GM20000 (cell line): ENCODE data around the gene UNC93B1.
A peak's percentile ranks its signal among the peaks of the same experiment; 100 is the strongest.

Experiments used
- DNase-seq: peaks from one replicate; pipeline ENCODE4 v3.0.0; 2012; ENCODE audit warnings: low spot score
- TF ChIP-seq, protein P1 (sequence below): IDR thresholded peaks from 2 replicates; pipeline ENCODE4 v1.5.1; 2012; ENCODE audit warnings: mild to moderate bottlenecking, control low read depth; ENCODE audit errors: extremely low read depth, missing control alignments

Gene UNC93B1

DNA sequence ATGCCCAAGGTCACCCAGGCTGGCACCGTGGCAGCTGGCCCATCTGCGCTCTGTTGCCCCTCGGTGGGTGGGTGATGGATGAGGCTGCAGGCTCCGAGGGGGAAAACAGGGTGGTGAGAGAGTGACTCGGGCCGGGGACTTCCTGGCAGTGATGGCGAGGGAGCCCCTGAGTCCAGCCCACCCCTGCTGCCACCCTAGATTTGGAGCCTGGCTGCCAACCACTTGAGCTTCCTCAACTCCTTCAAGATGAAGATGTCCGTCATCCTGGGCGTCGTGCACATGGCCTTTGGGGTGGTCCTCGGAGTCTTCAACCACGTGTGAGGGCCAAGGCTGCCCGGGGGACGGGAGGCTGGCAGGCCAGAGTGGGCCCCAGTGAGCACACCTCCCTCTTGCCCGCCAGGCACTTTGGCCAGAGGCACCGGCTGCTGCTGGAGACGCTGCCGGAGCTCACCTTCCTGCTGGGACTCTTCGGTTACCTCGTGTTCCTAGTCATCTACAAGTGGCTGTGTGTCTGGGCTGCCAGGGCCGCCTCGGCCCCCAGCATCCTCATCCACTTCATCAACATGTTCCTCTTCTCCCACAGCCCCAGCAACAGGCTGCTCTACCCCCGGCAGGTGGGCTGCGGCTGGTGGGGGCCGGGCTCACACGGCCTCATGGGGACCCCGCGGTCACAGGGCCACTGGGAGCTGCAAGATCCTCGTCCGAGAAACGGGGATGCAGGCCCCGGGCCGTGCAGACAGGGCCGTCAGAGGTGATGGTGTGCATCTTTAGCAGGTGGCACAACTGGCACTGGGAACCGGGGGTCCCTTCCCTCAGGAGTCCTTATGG lies 45.0 kb upstream of the UNC93B1 start:
- peak; percentile 36 for DNase-seq
- TF ChIP-seq, protein P1, sequence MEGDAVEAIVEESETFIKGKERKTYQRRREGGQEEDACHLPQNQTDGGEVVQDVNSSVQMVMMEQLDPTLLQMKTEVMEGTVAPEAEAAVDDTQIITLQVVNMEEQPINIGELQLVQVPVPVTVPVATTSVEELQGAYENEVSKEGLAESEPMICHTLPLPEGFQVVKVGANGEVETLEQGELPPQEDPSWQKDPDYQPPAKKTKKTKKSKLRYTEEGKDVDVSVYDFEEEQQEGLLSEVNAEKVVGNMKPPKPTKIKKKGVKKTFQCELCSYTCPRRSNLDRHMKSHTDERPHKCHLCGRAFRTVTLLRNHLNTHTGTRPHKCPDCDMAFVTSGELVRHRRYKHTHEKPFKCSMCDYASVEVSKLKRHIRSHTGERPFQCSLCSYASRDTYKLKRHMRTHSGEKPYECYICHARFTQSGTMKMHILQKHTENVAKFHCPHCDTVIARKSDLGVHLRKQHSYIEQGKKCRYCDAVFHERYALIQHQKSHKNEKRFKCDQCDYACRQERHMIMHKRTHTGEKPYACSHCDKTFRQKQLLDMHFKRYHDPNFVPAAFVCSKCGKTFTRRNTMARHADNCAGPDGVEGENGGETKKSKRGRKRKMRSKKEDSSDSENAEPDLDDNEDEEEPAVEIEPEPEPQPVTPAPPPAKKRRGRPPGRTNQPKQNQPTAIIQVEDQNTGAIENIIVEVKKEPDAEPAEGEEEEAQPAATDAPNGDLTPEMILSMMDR: no peak

DNA sequence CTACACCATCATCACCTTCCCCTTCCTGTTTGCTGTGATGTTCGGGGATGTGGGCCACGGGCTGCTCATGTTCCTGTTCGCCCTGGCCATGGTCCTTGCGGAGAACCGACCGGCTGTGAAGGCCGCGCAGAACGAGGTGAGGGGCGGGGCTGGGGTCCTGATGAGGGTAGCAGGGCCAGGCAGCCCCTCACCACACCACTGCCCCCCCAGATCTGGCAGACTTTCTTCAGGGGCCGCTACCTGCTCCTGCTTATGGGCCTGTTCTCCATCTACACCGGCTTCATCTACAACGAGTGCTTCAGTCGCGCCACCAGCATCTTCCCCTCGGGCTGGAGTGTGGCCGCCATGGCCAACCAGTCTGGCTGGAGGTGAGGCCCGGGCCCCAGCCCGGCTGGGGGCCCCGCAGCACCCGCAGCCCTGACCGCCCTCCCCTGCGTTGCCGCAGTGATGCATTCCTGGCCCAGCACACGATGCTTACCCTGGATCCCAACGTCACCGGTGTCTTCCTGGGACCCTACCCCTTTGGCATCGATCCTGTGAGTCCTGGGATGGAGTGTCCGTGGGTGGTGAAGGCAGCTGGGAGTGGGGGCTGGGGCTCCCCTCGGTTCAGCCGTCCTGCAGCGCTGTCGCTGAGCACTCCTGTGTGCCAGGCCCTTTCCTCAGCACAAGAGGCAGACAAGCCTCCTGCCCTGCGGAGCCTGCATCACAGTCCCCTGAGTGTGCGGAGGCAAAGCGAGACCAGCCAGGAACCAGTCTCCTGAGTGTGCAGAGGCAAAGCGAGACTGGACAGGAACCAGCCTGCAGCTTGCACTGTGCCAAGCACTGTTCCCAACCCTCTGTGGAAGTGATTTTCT lies 43.8 kb upstream of the UNC93B1 start:
- peak; percentile 32 for DNase-seq
- TF ChIP-seq, protein P1: no peak

DNA sequence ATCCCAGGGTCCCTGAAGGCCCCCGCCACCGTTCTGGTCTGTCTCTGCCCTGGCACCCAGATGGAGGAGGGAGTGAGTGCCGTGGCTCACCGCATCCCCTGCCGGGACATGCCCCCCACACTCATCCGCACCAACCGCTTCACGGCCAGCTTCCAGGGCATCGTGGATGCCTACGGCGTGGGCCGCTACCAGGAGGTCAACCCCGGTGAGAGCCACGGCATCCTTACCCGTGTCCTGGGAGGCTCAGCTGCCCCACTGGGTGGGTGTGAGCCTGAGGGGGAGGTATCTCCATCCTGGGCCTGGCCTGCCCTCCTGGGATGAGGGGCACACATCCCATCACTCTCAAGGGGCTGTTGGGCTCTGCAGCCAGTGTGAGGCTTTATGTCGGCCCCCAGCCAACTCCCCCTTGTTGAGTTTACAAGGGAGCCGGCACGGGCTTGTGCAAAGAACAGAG lies 41.0 kb upstream of the UNC93B1 start:
- TF ChIP-seq, protein P1: no peak
- DNase-seq: peak; percentile 25

DNA sequence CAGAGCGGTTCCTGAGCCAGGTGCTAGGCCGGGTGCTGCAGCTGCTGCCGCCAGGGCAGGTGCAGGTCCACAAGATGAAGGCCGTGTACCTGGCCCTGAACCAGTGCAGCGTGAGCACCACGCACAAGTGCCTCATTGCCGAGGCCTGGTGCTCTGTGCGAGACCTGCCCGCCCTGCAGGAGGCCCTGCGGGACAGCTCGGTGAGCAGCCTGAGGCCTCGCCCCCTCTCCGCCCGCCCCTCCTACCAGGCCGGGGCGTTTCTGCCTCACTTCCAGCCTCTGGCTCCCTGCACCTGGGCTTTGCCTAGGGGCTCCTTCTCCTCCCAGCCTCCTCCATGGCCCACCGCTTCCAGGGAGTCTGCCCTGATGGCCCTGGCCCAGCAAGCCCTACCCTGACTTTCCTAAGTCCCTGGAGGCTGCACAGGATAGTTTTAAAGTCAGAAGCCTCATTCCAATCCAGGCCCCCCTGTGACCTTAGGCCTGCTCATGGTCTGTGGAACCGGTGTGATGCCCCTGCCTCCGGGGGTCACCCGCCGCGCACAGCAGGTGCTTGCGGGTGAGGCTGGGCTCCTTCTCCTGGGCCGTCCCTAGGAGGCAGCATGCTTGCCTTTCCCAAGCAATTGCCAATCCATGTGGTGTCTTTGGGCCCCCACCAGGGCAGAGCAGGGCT lies 40.4 kb upstream of the UNC93B1 start:
- peak; percentile 25 for DNase-seq
- TF ChIP-seq, protein P1: no peak

DNA sequence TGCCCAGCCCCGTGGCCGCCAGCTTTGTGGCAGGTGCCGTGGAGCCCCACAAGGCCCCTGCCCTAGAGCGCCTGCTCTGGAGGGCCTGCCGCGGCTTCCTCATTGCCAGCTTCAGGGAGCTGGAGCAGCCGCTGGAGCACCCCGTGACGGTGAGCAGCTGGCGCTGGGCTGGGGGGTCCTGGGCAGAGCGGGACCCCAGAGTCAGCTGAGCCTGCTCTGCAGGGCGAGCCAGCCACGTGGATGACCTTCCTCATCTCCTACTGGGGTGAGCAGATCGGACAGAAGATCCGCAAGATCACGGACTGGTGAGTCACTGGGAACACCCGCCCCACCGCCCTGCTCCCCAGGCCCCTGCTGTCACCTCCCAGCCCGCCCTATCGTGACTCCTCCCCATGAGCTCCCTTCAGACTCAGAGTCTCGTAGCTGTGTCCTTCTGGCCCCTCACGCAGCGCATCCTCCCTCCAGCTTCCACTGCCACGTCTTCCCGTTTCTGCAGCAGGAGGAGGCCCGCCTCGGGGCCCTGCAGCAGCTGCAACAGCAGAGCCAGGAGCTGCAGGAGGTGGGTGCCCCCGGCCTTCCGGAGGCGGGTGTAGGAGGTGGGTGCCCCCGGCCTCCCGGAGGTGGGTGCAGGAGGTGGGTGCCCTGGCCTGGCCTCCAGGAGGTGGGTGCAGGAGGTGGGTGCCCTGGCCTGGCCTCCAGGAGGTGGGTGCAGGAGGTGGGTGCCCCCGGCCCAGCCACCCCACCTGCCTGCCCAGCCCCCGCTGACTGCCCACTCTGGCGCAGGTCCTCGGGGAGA lies 39.6 kb upstream of the UNC93B1 start:
- peak; percentile 25 for DNase-seq
- TF ChIP-seq, protein P1: no peak

DNA sequence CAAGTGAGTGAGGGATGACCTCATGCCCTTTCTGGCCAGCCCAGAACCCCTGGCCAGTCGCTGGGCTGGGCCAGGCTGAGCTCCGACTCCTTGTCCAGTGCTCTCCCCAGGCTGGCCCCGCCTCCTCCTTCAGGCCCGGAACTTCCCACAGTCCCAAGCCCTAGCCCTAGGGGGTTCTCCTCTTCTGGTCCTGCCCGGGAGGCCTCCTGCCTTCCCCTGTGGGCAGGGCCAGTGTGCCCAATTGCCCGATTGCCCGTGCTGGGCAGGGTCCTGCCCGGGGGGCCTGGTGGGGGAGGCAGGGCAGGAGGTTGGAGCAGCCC lies 39.1 kb upstream of the UNC93B1 start:
- peak; percentile 20 for DNase-seq
- TF ChIP-seq, protein P1: no peak
